LHCN-M2 (cell line): Measurements from ENCODE around the gene MBOAT2. TPM values are rescaled to one million over a fixed set of nuclear protein-coding genes. Genes with fewer than 3 reads are reported as not detected.

Experiments
- DNase-seq: peaks from one replicate; pipeline ENCODE4 v3.0.0-alpha.2; 2012; ENCODE audit warnings: low read depth
- total RNA-seq: library from RNA; depleted of rRNA; stranded (reverse); fragments of >200 nt; gene quantifications from 2 replicates; pipeline ENCODE4 v1.2.3, GENCODE V29; 2014

Gene MBOAT2
- total RNA-seq, 1 experiment from 2014 or later, result 22.6 TPM

DNA sequence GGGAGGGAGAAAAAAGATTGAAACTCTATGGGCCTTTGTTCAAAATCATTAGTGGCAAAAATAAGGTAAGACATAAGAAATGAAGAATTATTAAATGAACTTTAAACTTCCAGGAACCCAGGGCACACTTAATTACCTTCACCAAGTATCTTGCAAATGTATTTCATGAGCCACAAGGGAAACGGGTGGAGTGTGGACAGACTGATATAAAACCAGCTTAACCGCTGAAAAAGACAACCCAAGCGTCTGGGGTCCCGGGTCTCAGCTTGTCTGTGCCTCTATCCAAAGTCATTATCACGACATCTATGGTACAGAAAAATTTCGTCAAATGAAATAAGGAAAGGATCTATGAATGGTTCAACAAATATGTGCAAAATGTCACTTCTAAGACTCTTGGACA lies 13.9 kb upstream of the MBOAT2 start:
- DNase-seq, result no peak

DNA sequence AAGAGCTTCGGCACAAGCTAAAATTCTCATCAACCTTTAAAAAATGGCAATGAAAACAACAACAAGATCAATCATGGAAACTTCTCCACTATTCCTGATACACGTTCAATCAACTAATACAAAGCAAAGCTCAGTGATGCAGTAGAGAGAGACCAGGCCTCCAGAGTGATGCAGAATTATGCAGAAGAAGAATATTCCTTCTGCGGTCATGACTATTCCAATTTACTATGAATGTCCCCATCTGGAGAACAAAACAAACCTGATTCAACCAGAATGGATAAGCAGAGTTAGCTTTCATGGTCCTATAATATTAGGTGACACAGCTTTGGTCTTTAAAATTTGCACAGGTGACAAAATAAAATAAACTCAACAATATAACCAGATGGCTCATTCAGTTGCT lies 12.5 kb upstream of the MBOAT2 start:
- no peak for DNase-seq

DNA sequence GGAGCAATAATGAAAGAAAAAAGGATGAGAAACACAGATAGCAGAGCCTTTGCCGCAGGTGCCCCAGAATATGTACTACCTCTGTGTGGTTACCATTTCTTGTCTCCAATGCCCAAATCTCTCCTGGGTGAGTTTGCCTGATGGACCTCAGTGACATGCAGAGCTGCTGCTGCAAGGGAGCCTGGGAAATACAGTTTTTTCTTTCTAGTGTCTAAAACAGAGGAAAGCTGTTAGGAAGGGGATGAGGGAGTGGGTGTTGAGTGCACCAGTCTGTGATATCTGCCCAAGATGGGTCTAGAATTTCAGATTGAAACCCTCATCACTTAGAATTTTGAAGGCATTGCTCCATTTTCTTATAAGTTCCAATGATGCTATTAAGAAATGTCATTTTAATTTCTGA lies 9.9 kb upstream of the MBOAT2 start:
- no peak for DNase-seq

DNA sequence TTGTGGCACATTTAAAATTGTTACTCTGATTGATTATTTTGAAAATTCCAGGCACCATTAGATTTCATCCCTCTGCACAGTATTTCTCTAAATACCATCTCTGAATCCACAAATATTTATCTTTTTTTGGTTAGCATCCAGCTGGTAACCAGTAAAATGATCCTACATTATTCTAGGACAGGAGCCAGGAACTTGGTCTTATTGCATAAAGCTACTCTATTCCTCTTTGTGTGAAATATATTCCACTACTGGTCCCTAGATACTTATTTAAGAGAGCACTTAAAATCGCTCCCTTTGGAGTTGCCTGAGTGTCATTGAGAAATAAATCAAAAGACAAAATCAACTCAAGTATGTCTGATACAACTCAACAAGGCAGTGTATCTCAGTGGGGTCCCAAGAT lies 7.4 kb upstream of the MBOAT2 start:
- DNase-seq, result peak; percentile 78

DNA sequence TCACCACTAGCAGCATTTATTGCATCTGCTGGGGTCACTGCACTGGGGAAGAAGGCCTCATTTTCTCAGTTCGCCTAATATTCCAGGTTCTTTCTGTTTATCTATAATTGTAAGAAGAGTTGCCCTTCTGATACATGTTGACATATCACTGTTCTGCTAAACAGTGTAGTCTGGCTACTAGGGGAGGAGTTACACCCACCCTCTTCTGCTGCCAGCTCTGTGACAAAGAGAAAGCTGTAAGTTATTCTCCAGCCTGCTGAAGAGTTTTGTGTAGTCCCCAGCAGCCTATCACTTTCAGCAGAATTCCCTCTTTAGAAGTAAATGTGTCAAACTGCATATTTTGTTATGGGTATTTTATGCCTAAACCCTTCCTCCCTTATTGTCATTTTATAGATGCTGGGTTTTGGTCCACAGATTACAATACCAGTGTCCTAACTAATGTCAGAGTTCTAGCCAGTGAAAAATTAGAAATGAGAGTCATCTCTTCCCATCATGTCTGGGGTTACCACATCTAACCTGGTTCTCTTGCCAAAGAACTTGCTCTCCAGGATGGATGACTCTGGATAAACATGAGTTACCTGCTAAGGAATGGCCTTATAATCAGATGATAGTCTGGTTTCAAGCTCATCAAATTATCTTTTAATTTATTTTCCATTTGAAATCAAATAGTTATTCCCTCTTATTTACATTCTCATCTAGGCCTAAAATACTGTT lies 5.6 kb upstream of the MBOAT2 start:
- DNase-seq, result no peak

DNA sequence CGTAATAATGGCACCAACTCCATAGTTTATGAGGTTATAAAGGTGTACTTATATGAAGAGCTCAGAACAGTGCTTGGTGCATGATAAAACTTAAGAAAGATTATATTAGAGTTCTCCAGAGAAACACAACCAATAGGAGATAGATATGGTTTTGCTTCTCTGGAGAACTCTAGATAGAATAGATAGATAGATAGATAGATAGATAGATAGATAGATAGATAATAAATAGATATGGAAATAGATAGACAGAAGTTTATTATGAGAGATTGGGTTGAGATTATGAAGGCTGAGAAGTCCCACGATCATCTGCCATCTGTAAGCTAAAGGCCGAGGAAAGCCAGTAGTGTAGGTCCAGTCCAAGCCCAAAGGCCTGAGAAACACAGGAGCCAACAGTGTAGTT lies 2.9 kb upstream of the MBOAT2 start:
- DNase-seq, result no peak

DNA sequence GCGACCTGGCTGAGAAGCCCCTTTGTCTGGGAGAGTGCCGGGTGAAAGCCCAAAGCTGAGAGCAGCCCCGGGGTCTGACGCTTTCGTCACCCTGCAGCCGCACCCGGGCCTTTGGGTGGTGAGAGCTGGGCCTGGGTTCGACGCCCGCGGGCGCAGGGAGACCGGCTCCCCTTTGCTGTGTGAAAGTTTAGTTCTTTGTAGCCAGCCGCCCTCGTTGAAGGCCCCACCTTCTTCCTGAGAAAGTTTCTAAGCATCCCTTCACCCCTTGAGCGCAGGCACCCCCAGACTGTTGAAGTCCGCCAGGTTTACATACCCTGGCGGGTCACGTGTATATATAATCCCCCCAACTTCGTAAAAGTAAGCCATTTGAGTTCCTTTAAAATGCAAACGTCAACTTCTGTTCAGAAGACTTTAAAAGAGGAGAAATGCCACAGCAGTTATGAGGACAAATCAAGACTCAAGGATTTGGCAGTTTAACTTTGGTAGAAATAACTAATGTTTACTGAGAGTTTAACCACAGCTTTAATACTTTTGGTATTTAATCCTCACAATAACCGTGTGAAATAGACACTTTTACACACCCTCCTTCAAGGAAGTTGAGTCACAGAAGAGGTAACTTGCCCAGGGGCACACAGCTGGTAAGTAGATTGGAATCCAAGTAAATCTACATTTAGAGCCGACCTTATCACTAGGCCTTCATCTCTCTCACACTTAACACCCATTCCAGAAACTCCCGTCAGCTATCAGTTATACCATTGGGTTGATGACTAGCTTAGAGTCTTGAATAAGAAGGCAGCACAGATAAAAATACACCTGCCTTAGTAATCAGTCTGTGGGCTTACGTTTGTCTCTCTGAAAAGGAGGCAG lies 1.1 kb upstream of the MBOAT2 start:
- no peak for DNase-seq

DNA sequence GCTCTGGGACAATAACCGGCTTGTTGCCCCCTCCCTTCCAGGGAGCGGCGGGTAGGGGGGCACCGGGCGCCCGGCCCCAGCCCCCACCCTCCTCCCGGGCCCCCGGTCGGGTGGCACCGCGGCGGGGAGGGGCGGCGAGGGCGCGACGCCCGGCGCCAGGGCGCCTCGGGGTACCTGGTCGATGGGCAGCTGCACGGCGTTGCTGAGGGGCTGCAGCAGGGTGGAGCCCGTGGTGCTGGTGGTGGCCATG lies 193 bp downstream of the MBOAT2 start:
- no peak for DNase-seq

DNA sequence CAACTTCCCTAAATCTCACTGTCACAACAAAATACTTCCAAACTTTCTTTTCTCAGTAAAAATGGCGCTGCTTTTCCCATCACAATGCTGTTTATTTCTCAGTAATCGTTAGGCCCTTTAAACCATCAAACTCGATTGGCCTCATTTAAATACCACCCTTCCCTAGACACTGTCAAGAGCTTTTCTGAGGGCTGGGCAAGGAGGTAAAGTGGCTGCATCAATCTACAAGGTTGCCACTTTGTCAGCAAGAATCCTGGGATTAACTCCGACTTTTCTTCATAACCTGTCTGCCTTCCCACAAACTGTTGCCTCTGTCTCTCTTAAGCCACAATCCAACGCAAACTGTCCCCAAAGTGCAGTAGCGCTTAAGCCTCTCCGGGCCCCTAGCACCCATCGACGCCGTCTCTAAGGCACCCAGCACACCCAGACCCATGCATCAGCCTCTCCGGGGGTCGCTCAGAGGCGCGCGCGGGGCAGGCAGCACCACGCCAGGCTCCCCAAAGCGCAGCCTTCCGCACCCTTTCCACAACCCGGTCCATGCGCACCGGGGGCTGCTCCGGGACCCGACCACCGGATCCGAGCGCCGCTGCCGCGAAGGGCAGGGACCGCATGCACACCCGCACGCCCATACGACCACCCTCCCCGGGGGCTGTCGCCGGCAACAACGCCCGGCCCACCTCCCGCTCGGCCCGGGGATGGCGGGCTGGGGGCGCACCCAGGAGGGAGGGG lies 683 bp downstream of the MBOAT2 start:
- no peak for DNase-seq

DNA sequence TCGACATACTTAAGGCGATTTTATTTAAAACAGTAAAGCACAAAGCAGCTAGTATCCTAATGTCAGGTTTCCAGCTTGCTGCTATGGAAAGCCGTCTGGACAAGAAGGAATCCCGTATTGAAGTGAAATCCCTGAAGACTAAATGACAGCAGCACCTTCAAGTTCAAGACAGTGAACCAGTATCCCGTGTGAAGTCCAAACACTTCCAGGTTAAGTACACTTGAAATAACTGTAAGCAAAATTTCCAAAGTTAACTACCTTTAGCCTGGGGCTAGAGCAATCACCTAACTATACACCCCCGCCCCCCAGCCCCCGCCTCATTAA lies 1.2 kb downstream of the MBOAT2 start:
- no peak for DNase-seq

DNA sequence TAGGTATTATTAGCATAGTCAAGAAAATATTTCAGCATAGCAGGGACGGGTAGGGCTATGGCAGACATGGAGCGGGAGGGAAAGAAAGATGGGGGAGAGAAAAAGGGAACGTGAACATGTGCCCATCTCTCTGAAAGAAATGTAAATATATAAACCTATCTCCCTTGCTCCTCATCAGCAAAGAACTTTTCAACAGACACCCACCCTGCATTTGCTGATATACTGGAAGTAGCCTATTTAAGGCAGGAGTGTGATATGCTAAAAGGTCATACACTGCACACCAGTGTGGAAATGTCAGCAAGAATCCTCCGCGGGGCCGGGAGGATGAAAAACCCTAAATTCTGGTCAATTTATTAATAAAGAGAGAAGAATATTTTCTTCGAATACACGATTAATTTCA lies 1.7 kb downstream of the MBOAT2 start:
- no peak for DNase-seq

DNA sequence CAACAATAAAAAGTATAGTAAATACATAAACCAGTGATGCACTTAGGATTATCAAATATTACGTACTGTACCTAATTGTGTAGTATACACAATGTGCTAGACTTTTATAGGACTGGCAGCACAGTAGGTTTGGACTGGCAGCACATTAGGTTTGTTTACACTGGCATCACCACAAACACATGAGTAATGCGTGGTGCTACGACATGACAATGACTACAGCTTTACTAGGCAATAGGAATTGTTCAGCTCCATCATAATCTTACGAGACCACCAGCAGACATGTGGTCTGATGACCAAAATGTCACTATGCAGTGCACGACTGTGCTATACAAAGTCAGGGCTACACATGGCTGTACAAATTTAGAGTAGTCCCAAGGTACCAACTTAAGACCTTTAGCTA lies 2.3 kb downstream of the MBOAT2 start:
- DNase-seq, result peak; percentile 69

DNA sequence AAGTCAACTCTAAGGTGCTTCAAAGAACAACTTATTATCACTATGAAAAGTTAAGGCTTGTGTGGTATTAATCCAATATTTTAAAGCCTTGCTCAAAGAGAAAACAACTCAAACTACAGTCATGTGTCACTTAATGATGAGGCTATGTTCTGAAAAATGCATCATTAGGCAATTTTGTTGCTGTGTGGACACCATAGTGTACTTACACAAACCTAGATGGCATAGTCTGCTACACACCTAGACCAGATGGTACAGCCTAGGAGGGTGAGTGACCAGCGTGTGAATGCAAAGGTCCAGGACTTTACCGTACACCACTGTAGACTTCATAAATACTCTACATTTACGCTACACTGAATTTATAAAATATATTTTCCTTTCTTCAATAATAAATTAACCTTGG lies 3.0 kb downstream of the MBOAT2 start:
- no peak for DNase-seq

DNA sequence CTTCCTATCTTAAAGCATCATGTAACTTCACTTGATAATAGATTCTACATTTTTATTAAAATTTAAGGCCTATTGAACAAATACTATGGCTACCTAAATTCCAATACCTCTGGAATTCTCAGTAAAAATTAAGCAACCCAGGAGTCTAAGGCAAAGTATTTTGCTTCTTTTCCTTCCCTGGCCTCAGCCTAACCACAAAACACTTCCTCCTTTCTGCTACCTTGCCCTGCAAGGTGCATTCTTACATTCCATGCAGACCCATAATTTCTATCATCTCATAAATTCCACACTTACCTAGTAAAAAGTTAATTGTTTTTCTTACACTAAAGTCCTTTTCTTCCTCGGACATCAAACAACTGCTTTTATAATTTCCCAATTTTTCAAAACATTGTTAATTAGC lies 3.7 kb downstream of the MBOAT2 start:
- DNase-seq, result no peak

DNA sequence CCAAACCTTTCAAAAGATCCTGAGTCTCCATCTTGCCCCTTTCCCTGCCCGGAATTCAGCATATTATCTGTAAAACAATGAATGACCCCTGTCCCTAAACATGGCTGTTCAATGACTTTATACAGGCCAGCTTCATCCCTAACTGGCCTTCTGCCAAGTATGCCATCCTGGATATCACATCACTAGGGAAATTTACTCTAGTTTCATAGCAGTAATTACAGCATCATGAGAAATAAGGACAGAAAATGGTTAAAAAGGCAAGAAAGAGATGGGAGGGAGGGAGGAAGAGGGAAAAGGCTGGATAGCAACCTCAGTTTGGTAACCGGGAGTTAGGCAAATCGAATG lies 4.4 kb downstream of the MBOAT2 start:
- no peak for DNase-seq

DNA sequence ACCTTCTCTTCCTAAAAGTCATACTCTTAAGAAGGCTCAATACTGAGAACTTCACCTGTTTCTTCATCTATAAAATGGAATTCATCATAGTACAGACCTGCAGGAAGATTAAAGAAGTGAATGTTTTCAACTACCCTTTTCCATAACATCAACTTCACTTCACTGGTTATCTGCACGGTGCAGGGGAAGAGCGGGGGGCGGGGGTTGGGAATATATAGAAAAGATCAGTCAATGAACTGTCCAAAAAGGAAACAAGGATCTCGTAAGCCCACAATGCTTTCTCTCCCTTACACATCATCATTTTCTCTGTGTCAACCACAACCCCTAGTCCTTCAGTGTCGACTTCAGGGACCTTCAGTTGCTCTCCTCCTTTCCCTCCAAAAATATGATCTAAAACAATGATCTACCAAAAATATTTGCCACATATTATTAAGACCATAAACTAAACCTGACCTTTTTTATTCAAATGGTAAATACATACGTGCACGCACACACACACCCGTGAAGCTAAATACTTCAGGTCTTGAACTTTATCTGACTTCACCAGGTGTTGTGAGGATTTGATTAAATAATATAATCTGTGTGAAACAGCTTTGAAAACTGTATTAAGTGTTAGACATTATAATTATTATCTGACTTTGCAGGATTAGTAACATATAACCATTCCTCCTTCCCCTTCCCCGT lies 4.9 kb downstream of the MBOAT2 start:
- DNase-seq, result no peak

DNA sequence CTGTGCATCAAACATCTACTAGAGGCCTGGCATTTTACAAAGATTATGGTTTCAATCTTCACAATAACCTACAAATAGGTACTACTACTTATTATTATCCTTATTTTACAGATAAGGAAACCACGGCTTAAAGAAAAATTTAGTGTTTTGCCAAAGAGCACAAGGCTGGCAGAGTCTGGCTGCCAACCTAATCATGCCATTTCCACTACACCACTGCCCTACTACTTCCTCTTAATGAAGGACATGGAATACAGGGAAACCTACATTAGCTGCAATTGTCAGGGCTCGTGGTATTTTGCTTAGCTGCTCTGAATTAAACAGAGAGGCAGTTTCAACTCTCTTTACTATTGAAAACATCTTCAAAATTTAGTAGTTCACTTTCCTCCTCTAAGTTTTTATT lies 5.9 kb downstream of the MBOAT2 start:
- DNase-seq, result no peak

DNA sequence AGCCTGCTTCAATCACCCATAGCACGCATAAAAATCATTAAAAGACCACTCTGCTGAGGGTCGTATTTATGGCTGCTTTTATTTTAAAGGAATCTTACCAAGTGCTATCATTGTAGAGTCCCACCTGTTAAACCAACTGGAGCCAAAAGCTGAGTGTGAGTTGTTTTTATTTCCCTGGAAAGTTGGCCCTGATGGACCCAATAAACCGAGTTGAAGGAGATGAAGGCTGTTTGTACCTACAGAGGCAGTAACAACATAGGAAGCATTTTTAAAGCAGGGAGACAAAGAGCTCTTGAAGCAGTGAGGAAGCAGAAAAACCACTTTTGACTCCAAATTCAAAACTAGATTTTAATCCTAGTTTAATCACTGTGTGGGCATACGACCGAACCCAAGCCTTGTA lies 6.4 kb downstream of the MBOAT2 start:
- no peak for DNase-seq

DNA sequence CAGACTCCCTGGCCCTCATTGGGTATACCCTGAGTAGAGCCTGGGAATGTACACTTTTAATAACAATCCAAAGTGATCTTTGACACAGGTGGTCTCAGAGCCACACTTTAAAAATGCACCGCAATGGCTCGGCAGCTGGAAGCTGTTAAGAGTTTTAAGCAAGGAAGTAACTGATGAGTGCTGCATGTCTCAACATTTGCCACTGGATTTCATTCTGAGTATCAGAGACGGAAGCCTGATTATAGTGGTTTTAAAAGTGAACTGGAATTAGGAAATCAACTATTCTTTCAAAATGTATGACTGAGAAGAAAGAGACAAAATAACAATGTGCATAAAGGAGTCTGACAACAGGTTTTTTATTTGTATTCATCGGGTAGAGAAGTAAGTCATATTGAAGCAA lies 7.5 kb downstream of the MBOAT2 start:
- DNase-seq, result no peak

DNA sequence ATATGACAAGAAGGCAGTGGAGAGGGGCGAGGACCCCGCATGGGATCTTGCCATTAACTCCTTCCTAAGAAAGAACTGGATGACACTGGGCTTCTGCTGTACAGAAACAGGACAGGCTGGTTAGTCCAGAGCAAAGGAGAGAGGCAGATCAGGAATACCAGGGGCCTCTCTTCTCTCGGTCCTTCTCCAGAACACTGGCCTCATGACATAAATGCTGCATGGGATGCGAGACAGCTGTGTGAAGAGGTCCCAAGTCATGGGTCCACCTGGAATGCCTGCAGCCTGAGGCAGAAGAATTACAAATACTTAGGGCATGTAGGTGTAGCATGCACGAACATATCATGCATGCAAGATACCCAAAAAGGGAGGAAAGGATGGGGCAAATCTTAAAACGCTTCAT lies 9.1 kb downstream of the MBOAT2 start:
- DNase-seq, result no peak

DNA sequence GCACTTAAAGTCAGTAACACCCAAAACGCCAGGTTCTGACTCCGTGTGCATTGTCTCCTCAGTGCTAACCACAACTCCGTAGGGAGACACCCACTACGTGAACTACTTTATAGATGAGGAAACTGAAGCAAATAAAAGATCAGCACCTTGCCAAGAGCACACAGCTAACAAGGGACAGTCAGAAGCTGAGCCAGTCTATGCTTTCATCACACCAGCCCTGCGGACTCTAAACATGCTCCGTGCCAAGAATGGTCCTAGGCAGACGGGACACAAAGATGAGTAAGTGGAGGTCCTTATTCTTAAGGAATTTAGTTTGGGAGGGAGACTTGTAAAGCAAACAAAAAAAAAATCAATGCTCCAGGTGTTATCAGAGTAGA lies 9.6 kb downstream of the MBOAT2 start:
- DNase-seq, result no peak

DNA sequence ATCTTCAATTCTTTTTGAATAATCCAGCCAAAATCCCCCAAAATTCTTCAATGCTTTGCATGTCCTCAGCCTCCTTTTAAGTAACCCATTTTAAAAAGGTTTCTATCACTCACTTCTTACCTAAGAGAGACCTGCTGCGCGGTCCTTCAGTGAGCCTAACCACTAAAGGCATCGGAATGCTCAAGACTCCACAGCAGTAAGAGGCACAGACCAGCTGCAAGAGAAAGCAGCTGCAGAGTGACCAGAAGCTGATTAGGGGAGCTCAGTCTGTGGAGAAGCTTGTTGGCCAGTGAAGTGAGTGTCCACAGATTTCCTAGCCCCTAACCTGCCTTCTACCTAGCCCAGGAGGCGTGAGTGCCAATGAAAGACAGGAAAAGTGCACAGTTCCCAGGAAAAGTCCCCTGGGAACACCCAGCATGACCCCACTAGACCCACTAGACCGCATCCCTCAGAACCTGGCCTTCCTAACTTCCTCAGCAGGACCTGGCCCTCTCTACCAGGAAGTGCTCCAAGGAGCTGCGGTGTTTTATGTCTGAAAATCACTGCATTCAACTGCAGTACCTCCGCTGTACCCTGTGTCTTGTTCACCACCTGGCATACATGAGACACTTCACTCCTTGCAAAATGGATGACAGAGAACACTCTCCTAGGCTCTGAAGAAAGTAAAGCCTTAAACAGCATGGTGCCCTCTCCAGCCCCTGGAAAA lies 10.1 kb downstream of the MBOAT2 start:
- DNase-seq, result no peak
